Heart left ventricle (tissue), 16 donors: ENCODE results near the gene MEF2A. TPM values are rescaled to one million over a fixed set of nuclear protein-coding genes. Genes with fewer than 3 reads are reported as not detected.

Experiments
- ATAC-seq, 4 donors: fragments of 200-7000 bp; cut with Tn5 transposase; one replicate each; pipeline ENCODE4 v1.9.1; 2020 to 2022; ENCODE audit warnings: moderate library complexity in 4 of 4, mild to moderate bottlenecking in 3 of 4, moderate number of reproducible peaks in 1 of 4
- DNase-seq, 5 donors: peaks; one replicate each; pipeline ENCODE4 v3.0.0-alpha.2; 2020
- H3K27ac ChIP-seq, 12 donors: fragments of 200-600 bp; sonication (generic) in 4 of 12; one replicate each; pipeline versions ENCODE4 v1.5.0 to v1.8.0; 2016 to 2022; ENCODE audit warnings: mild to moderate bottlenecking in 2 of 12
- H3K27me3 ChIP-seq, 9 donors: fragments of 200-600 bp; sonication (generic) in 2 of 9; one replicate each; pipeline versions ENCODE4 v1.5.1 to v1.8.0; 2016 to 2022; ENCODE audit warnings: mild to moderate bottlenecking in 3 of 9
- H3K36me3 ChIP-seq, 9 donors: fragments of 200-600 bp; sonication (generic) in 2 of 9; one replicate each; pipeline versions ENCODE4 v1.5.0 to v1.8.0; 2018 to 2022; ENCODE audit warnings: mild to moderate bottlenecking in 2 of 9
- H3K4me1 ChIP-seq, 12 donors: fragments of 200-600 bp; sonication (generic) in 4 of 12; one replicate each; pipeline versions ENCODE4 v1.5.0 to v1.8.0; 2016 to 2022; ENCODE audit warnings: mild to moderate bottlenecking in 3 of 12
- H3K4me3 ChIP-seq, 12 donors: fragments of 200-600 bp; sonication (generic) in 4 of 12; one replicate each; pipeline versions ENCODE4 v1.5.0 to v1.8.0; 2017 to 2022; ENCODE audit warnings: mild to moderate bottlenecking in 9 of 12, moderate library complexity in 4 of 12
- H3K9me3 ChIP-seq, 12 donors: fragments of 200-600 bp; sonication (generic) in 4 of 12; one replicate each; pipeline versions ENCODE4 v1.5.0 to v1.8.0; 2016 to 2022; ENCODE audit warnings: mild to moderate bottlenecking in 1 of 12
- CTCF ChIP-seq, 12 donors: fragments of 200-600 bp; sonication (generic) in 4 of 12; IDR thresholded peaks; one replicate each; pipeline versions ENCODE4 v1.5.0 to v1.8.0; 2018 to 2022; ENCODE audit warnings: antibody characterized with exemption in 12 of 12, mild to moderate bottlenecking in 5 of 12
- POLR2A ChIP-seq, 2 donors: fragments of 450-650 bp; IDR thresholded peaks; one replicate each; pipeline ENCODE4 v1.6.1; 2017; ENCODE audit warnings: antibody characterized with exemption in 2 of 2, mild to moderate bottlenecking in 2 of 2, moderate library complexity in 2 of 2
- WGBS, 4 donors: extraction: QIAGEN DNeasy Blood & Tissue Kit in 2 of 4; methylation state at CpG; one replicate each; pipeline versions ENCODE4 v1.1.5 to v1.1.7; 2013 to 2018; 5-methylcytosine and 5-hydroxymethylcytosine counted together
- intact Hi-C, 10 donors: fragments of 100-400 bp; cut with DNase I; formaldehyde crosslinking; loops; one replicate each; pipeline versions ENCODE4 v1.11.1 to v1.14.2; 2022
- polyA plus RNA-seq, 2 donors: library from polyadenylated mRNA; stranded (reverse); fragments of 200-250 nt; gene quantifications; one replicate each; pipeline ENCODE4 v1.2.3, GENCODE V29; 2013
- total RNA-seq, 9 donors: library from RNA; depleted of rRNA in 2 of 9; stranded (reverse); fragments of >200 nt in 2 of 9; fragmentation: NEBNext Ultra II Directional in 3 of 9; extraction: Animal tissue kit (Norgen Biotek cat#: 25700) in 3 of 9; gene quantifications; one replicate each; pipeline versions ENCODE4 v1.1.0 to v1.2.4, GENCODE V29; 2016 to 2023
- donor health status: ischemic (EF 13 %, LVEDD 7.1; RV severe dilation, severe dysfunction).
- donor health status: healthy with polysubstance abuse.
- donor health status: DM: no; HTN: yes; CAD: no.
- donor health status: DM: no; HTN: no; CAD: no.
- donor health status: ischemic (EF 25% LVEDD 6.9; RV normal size, moderate dysfunction).
- donor health status: ischemic (EF 25% LVEDD 5.7; RV mildly dilated, moderate dysfunction).
- donor health status: healthy.
- donor health status: DM: yes; HTN: yes; CAD: no.
- donor health status: ischemic (EF 35%, LVEDD 5.7; RV mildly dilated, moderate dysfunction).
- donor health status: nonischemic (EF 11% LVEDD 7.7; RV severe dilation, severe dysfunction).
- donor health status: DM: yes; HTN: yes; CAD: no.
- donor health status: PGD.
- donor health status: ischemic (EF 29% LVEDD 5.4; RV normal size, mild dysfunction).
- donor health status: nonischemic (EF 23%, LVEDD 6.1; RV moderate dilation, normal function).

The MEF2A gene
- total and polyA plus RNA-seq, 11 donors, result 53.4 to 192 (median 153) TPM

- intact Hi-C loops, result no loop called here
- H3K36me3 ChIP-seq, result no peaks in the 10 kb centered on the region
- ATAC-seq (no peak), DNase-seq (no peak)
- no peaks in the 10 kb centered on the region for H3K9me3 ChIP-seq
- no peak for TF ChIP-seq CTCF (IDR thresholded peaks at IDR 0.05)
- TF ChIP-seq POLR2A (IDR thresholded peaks at IDR 0.05), result no peak
- H3K4me1 ChIP-seq, result no peaks in the 10 kb centered on the region
- H3K4me3 ChIP-seq, result no peak overlapping the region
- no peak overlapping the region for H3K27ac ChIP-seq
- no peaks in the 10 kb centered on the region for H3K27me3 ChIP-seq
- 80 to 86% (median 85%) methylated on average over 3 of the region's 3 CpGs for WGBS, 4 donors
These were observed 18.3 kb upstream of the MEF2A start for GRCh38 chr15:99547517-99547916.

- Histone ChIP-seq H3K27me3 (no peaks in the 10 kb centered on the region), H3K36me3 (no peaks in the 10 kb centered on the region), H3K9me3 (no peaks in the 10 kb centered on the region), H3K4me1 (no peaks in the 10 kb centered on the region), H3K27ac (no peak overlapping the region), H3K4me3 (no peak overlapping the region)
- intact Hi-C loops, result loop anchor here in 1 of 10 donors (10.0 kb wide), 1 partner anchor 255 kb away; no protein-coding TSS in a partner anchor
- TF ChIP-seq CTCF (IDR thresholded peaks at IDR 0.05) (no peak), POLR2A (IDR thresholded peaks at IDR 0.05) (no peak)
- DNase-seq (no peak), ATAC-seq (no peak)
- WGBS, 4 donors, result 60 to 96% (median 84%) methylated on average over 5 of the region's 5 CpGs
These were observed 15.7 kb upstream of the MEF2A start for GRCh38 chr15:99550077-99550476.

GRCh38 chr15:99552111-99552510 is 13.7 kb upstream of the MEF2A start:
- WGBS, 4 donors, result 96 to 100% (median 98%) methylated on average over 2 of the region's 2 CpGs
- Histone ChIP-seq H3K4me3 (no peak overlapping the region), H3K27me3 (no peaks in the 10 kb centered on the region), H3K4me1 (no peaks in the 10 kb centered on the region), H3K27ac (no peak overlapping the region), H3K9me3 (no peaks in the 10 kb centered on the region), H3K36me3 (no peaks in the 10 kb centered on the region)
- TF ChIP-seq POLR2A (IDR thresholded peaks at IDR 0.05) (no peak), CTCF (IDR thresholded peaks at IDR 0.05) (no peak)
- ATAC-seq (no peak), DNase-seq (no peak)
- intact Hi-C loops, result loop anchor here in 1 of 10 donors (10.0 kb wide), 1 partner anchor 257 kb away; no protein-coding TSS in a partner anchor

GRCh38 chr15:99554880-99555488 is 10.8 kb upstream of the MEF2A start:
- H3K4me3 ChIP-seq, result no peak overlapping the region
- H3K27me3 ChIP-seq, result no peaks in the 10 kb centered on the region
- no peaks in the 10 kb centered on the region for H3K36me3 ChIP-seq
- no peaks in the 10 kb centered on the region for H3K9me3 ChIP-seq
- WGBS, 4 donors, result 72 to 96% (median 93%) methylated on average over 5 of the region's 5 CpGs
- no peak overlapping the region for H3K27ac ChIP-seq
- intact Hi-C loops, result loop anchor here in 1 of 10 donors (10.0 kb wide), 1 partner anchor 260 kb away; no protein-coding TSS in a partner anchor
- TF ChIP-seq POLR2A (IDR thresholded peaks at IDR 0.05) (no peak), CTCF (IDR thresholded peaks at IDR 0.05) (no peak)
- ATAC-seq (no peak), DNase-seq (no peak)
- H3K4me1 ChIP-seq, result no peaks in the 10 kb centered on the region
